Measurements from ENCODE around the gene PRR35. TPM values are rescaled to one million over a fixed set of nuclear protein-coding genes. Genes with fewer than 3 reads are reported as not detected.

The PRR35 gene
- total RNA-seq, 2 donors from 2014 or later = 0.42 TPM; not detected in 1

DNA sequence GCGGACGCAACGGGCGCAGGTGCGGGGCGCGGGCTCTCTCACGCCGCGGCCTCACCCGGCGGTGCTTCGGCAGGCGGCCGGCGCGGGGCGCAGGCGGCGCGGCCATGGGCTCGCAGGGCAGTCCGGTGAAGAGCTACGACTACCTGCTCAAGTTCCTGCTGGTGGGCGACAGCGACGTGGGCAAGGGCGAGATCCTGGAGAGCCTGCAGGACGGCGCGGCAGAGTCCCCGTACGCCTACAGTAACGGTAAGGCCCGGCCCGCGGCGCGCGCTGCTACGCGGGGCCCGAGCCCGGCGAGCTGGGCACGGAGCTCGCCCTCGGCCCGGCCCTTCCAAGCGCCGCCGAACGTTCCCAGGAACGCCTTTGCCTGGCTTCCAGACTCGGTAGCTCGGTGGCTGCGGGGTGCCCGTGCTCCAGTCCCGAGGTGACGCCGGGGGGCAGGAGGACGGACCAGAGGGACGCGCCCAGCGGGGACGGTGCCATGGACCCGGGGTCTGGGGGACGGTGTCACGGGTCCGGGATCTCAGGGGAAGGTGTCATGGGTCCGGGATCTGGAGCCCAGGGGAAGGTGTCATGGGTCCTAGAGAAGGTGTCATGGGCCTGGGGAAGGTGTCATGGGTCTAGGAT, 30.1 kb downstream of the PRR35 start:
- H3K27ac ChIP-seq = peak overlapping the region; percentile 73 to 74
- H3K36me3 ChIP-seq = no peaks in the 10 kb centered on the region
- H3K9me3 ChIP-seq = no peaks in the 10 kb centered on the region
- peaks cover 19 to 47% of the 10 kb centered on the region in 2 donors for H3K4me1 ChIP-seq (ENCODE audit: control insufficient read depth in 1 of 2, low read depth in 2 of 2)
- peak overlapping the region; percentile 95 for H3K4me3 ChIP-seq
- TF ChIP-seq, protein P1, sequence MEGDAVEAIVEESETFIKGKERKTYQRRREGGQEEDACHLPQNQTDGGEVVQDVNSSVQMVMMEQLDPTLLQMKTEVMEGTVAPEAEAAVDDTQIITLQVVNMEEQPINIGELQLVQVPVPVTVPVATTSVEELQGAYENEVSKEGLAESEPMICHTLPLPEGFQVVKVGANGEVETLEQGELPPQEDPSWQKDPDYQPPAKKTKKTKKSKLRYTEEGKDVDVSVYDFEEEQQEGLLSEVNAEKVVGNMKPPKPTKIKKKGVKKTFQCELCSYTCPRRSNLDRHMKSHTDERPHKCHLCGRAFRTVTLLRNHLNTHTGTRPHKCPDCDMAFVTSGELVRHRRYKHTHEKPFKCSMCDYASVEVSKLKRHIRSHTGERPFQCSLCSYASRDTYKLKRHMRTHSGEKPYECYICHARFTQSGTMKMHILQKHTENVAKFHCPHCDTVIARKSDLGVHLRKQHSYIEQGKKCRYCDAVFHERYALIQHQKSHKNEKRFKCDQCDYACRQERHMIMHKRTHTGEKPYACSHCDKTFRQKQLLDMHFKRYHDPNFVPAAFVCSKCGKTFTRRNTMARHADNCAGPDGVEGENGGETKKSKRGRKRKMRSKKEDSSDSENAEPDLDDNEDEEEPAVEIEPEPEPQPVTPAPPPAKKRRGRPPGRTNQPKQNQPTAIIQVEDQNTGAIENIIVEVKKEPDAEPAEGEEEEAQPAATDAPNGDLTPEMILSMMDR (IDR thresholded peaks at IDR 0.05) = no peak
- DNase-seq (ENCODE audit: low spot score) = no peak
- no peaks in the 10 kb centered on the region for H3K27me3 ChIP-seq (replicated peaks; ENCODE audit: insufficient read depth)
- no peak for ATAC-seq (ENCODE audit: insufficient number of reproducible peaks, low FRiP score, low read depth)

DNA sequence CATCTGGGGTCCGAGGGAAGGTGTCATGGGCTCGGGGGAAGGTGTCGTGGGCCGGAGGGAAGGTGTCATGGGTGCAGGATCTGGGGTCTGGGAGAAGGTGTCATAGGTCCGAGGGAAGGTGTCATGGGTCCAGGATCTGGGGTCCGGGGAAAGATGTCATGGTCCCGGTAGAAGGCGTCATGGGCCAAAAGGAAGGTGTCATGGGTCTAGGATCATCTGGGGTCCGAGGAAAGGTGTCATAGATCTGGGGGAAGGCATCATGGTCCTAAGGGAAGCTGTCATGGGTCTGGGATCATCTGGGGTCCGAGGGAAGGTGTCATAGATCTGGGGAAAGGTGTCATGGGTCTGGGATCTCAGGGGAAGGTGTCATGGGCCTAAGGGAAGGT, 30.6 kb downstream of the PRR35 start:
- ATAC-seq (ENCODE audit: insufficient number of reproducible peaks, low FRiP score, low read depth) (no peak), DNase-seq (ENCODE audit: low spot score) (no peak)
- H3K4me1 ChIP-seq (ENCODE audit: control insufficient read depth in 1 of 2, low read depth in 2 of 2) = peaks cover 19 to 47% of the 10 kb centered on the region in 2 donors
- H3K4me3 ChIP-seq = peak overlapping the region; percentile 95
- no peaks in the 10 kb centered on the region for H3K27me3 ChIP-seq (replicated peaks; ENCODE audit: insufficient read depth)
- H3K9me3 ChIP-seq = no peaks in the 10 kb centered on the region
- H3K27ac ChIP-seq = peak overlapping the region in 1 of 2 donors; percentile 74
- TF ChIP-seq, protein P1 (IDR thresholded peaks at IDR 0.05) = no peak
- H3K36me3 ChIP-seq = no peaks in the 10 kb centered on the region

DNA sequence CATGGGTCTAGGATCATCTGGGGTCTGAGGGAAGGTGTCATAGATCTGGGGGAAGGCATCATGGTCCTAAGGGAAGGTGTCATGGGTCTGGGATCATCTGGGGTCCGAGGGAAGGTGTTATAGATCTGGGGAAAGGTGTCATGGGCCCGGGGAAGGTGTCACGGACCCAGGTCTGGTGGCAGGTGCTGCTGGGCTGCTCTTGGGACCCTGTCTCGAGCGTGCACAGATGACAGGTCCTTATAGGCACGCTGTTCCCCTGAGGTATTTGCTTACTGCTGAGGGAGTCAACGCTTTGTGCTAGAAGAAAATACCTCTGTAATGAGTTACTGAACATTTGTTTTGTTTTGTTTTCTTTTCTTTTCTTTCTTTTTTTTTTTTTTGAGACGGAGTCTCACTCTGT, 31.0 kb downstream of the PRR35 start:
- H3K4me1 ChIP-seq (ENCODE audit: control insufficient read depth in 1 of 2, low read depth in 2 of 2) = peaks cover 19 to 47% of the 10 kb centered on the region in 2 donors
- no peak overlapping the region for H3K27ac ChIP-seq
- H3K36me3 ChIP-seq = no peaks in the 10 kb centered on the region
- no peaks in the 10 kb centered on the region for H3K9me3 ChIP-seq
- H3K27me3 ChIP-seq (replicated peaks; ENCODE audit: insufficient read depth) = no peaks in the 10 kb centered on the region
- peak overlapping the region; percentile 95 for H3K4me3 ChIP-seq
- TF ChIP-seq, protein P1 (IDR thresholded peaks at IDR 0.05) = no peak
- no peak for ATAC-seq (ENCODE audit: insufficient number of reproducible peaks, low FRiP score, low read depth)
- no peak for DNase-seq (ENCODE audit: low spot score)

DNA sequence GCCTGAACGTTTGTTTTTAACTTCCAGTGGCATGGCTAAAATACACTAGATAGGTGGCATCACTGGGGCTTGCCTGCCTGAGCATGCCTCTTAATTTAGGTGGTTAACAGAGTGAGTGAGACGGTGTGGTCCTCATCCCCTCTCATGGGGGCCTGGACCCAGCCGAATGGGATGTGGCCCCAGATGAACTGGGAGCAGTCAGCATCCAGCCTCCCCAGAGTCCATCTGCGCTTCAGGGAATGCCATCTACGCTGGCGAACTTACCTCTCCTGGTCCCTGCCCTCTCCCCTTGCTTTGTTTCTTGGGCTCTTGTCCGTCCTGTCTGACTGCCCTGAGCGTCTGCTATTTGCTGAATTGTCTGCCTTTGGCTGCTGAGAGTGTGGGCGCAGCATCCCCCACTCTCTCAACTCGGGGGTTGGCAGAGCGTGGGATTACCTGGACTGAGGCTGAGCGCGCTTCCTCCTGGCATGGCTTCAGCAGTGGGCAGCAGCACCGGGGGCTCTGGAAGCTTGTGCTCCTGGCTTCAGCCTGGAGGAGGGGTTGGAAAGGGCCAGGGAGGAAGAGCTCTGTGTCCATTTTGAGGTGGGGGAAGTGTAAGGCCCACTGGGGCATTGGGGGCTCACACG, 31.8 kb downstream of the PRR35 start:
- Histone ChIP-seq H3K4me1 (ENCODE audit: control insufficient read depth in 1 of 2, low read depth in 2 of 2) (peaks cover 19 to 39% of the 10 kb centered on the region in 2 donors), H3K36me3 (peaks cover 2% of the 10 kb centered on the region), H3K4me3 (no peak overlapping the region), H3K27ac (no peak overlapping the region), H3K9me3 (no peaks in the 10 kb centered on the region), H3K27me3 (replicated peaks; ENCODE audit: insufficient read depth) (no peaks in the 10 kb centered on the region)
- DNase-seq (ENCODE audit: low spot score) (no peak), ATAC-seq (ENCODE audit: insufficient number of reproducible peaks, low FRiP score, low read depth) (no peak)
- TF ChIP-seq, protein P1 (IDR thresholded peaks at IDR 0.05) = no peak

DNA sequence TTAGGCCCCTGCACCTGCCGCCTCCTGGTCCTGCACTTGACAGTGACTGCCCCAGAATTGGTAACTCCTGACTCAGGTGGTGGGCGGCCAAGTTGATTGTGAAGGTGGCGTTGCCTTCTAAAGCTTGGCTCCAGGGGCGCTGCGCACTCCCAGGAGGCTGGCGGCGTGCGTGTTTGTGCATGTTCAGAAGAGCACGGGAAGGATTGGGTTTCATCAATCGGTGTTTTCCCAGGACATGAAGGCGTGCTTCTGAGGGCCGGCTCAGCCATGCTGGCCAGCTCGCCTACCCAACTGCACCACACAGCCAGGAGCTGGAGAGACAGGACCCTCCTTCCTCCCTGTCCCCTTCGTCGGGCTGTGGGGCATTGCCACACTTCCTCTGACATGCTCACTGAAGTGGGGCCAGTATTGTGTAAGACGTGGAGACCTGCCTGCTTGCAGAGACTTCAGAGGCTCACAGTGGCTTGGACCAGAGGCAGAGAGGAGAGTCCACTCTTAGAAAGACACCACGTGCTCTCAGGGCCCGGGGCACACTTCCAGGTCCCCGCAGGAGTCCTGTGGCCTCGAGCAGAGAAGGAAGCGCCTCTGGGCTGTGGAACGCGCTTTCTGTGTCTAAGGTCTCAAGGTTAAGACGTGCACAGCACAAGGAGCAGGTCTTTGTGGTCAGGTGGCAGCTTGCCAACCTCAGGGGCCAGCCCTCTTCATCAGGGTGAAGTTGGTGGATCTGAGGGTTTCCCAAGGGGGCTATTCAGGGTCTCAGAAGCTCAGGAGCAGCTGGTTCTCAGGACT, 32.5 kb downstream of the PRR35 start:
- Histone ChIP-seq H3K36me3 (peaks cover 2% of the 10 kb centered on the region), H3K27ac (no peak overlapping the region), H3K9me3 (no peaks in the 10 kb centered on the region), H3K4me3 (no peak overlapping the region), H3K4me1 (ENCODE audit: control insufficient read depth in 1 of 2, low read depth in 2 of 2) (peaks cover 17 to 32% of the 10 kb centered on the region in 2 donors), H3K27me3 (replicated peaks; ENCODE audit: insufficient read depth) (no peaks in the 10 kb centered on the region)
- TF ChIP-seq, protein P1 (IDR thresholded peaks at IDR 0.05) = no peak
- ATAC-seq (ENCODE audit: insufficient number of reproducible peaks, low FRiP score, low read depth) = no peak
- no peak for DNase-seq (ENCODE audit: low spot score)

Measured in thoracic aorta (tissue), 2 donors.